Sigmoid colon (tissue), 7 donors: Measurements from ENCODE around the gene CFL2. TPM values are rescaled to one million over a fixed set of nuclear protein-coding genes. Genes with fewer than 3 reads are reported as not detected.

Experiments used
- DNase-seq: peaks from one replicate; pipeline ENCODE4 v3.0.0-alpha.2; 2019
- H3K27ac ChIP-seq, 4 donors: fragments of 200-600 bp; sonication (generic); one replicate each; pipeline ENCODE4 v1.5.1; 2016 to 2019; ENCODE audit warnings: mild to moderate bottlenecking in 1 of 4
- H3K27me3 ChIP-seq, 3 donors: fragments of 200-600 bp; sonication (generic); one replicate each; pipeline ENCODE4 v1.5.1; 2019; ENCODE audit warnings: mild to moderate bottlenecking in 1 of 3
- H3K36me3 ChIP-seq, 4 donors: fragments of 200-600 bp; sonication (generic); one replicate each; pipeline ENCODE4 v1.5.1; 2016 to 2019
- H3K4me1 ChIP-seq, 4 donors: fragments of 200-600 bp; sonication (generic); one replicate each; pipeline ENCODE4 v1.5.1; 2017 to 2019
- H3K4me3 ChIP-seq, 4 donors: fragments of 200-600 bp; sonication (generic); one replicate each; pipeline ENCODE4 v1.5.1; 2017 to 2019; ENCODE audit warnings: mild to moderate bottlenecking in 2 of 4, moderate library complexity in 1 of 4
- H3K9me3 ChIP-seq, 4 donors: fragments of 200-600 bp in 3 of 4; sonication (generic) in 3 of 4; one replicate each; pipeline versions ENCODE4 v1.5.1 to v1.6.1; 2013 to 2019
- CTCF ChIP-seq, 4 experiments: fragments of 450-650 bp in 3 of 4; fragments of 200-600 bp in 1 of 4; IDR thresholded peaks; one replicate each; pipeline ENCODE4 v1.5.1; 2016 to 2019; ENCODE audit warnings: antibody characterized with exemption in 4 of 4, mild to moderate bottlenecking in 3 of 4, moderate library complexity in 2 of 4
- EP300 ChIP-seq, 4 donors: sonication (generic); formaldehyde crosslinking; IDR thresholded peaks; one replicate each; pipeline ENCODE4 v1.6.1; 2017; ENCODE audit warnings: antibody characterized with exemption in 4 of 4
- POLR2A ChIP-seq, 2 donors: fragments of 450-650 bp; IDR thresholded peaks; one replicate each; pipeline ENCODE4 v1.6.1; 2016; ENCODE audit warnings: antibody characterized with exemption in 2 of 2, mild to moderate bottlenecking in 2 of 2, moderate library complexity in 2 of 2
- POLR2AphosphoS5 ChIP-seq, 4 donors: sonication (generic); formaldehyde crosslinking; IDR thresholded peaks; one replicate each; pipeline ENCODE4 v1.6.1; 2017; ENCODE audit warnings: antibody characterized with exemption in 4 of 4
- WGBS, 2 donors: extraction: QIAGEN DNeasy Blood & Tissue Kit; methylation state at CpG; one replicate each; pipeline ENCODE4 v1.1.7; 2013; 5-methylcytosine and 5-hydroxymethylcytosine counted together
- intact Hi-C: fragments of 100-400 bp; cut with DNase I; formaldehyde crosslinking; loops from one replicate; pipeline ENCODE4 v1.15.1; 2023
- polyA plus RNA-seq, 3 donors: library from polyadenylated mRNA; stranded (reverse); fragments of 200-250 nt; gene quantifications; one replicate each; pipeline ENCODE4 v1.2.3, GENCODE V29; 2013
- total RNA-seq, 4 donors: library from RNA; depleted of rRNA; stranded (reverse); fragments of >200 nt; gene quantifications; one replicate each; pipeline ENCODE4 v1.1.0, GENCODE V29; 2016
- donor health status: healthy with polysubstance abuse.
- donor health status: Bipolar disorder and iron deficiency.
- donor health status: healthy.

The CFL2 gene
- total and polyA plus RNA-seq, 7 donors = 6.0 to 380 (median 251) TPM

DNA sequence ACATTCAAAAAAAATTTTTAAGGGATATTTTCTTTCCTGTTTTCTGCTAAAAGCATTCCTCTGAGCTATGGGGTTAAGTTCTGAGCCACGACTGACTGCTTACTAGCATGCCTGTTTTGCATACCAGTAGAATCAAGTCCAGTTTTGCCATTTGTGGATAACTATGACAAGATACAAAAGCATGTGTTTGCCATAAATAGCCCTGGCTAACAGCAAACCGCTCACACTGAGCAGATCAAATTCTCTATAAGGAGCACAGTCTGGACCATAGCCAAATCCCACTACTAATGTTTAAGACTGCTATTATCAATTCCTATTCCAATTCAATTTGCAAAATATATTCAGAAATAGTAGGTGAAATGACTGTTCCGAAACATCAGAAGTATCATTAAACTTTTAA lies 3.2 kb downstream of the CFL2 start:
- TF ChIP-seq POLR2A (IDR thresholded peaks at IDR 0.05) = no peak
- TF ChIP-seq CTCF (IDR thresholded peaks at IDR 0.05) = no peak
- TF ChIP-seq EP300 (IDR thresholded peaks at IDR 0.05) = peak in 2 of 4 donors; percentile 46 to 67
- peak in 3 of 4 donors; percentile 62 to 76 (median 75) for TF ChIP-seq POLR2AphosphoS5 (IDR thresholded peaks at IDR 0.05)
- Histone ChIP-seq H3K9me3 (no peaks in the 10 kb centered on the region), H3K4me3 (peak overlapping the region in 3 of 4 donors; percentile 8 to 96 (median 94)), H3K4me1 (peaks cover 0 to 70% (median 55%) of the 10 kb centered on the region in 4 donors), H3K36me3 (peaks cover 0 to 13% (median 3%) of the 10 kb centered on the region in 4 donors), H3K27me3 (no peaks in the 10 kb centered on the region), H3K27ac (peak overlapping the region; percentile 93 to 100 (median 99))
- WGBS, 2 donors = 75 to 82% methylated on average over 3 of the region's 3 CpGs
- intact Hi-C loops = loop anchor here (5.0 to 10.0 kb wide), 4 partner anchors 79 to 691 kb away; partner anchors contain the start of genes FAM177A1, NFKBIA, PPP2R3C and PRORP
- no peak for DNase-seq

- DNase-seq = no peak
- no peaks in the 10 kb centered on the region for H3K27me3 ChIP-seq
- H3K27ac ChIP-seq = peak overlapping the region; percentile 93 to 100 (median 99)
- H3K4me1 ChIP-seq = peaks cover 0 to 69% (median 55%) of the 10 kb centered on the region in 4 donors
- no peaks in the 10 kb centered on the region for H3K9me3 ChIP-seq
- peaks cover 0 to 13% (median 3%) of the 10 kb centered on the region in 4 donors for H3K36me3 ChIP-seq
- intact Hi-C loops = loop anchor here (5.0 to 10.0 kb wide), 4 partner anchors 78 to 692 kb away; partner anchors contain the start of genes FAM177A1, NFKBIA, PPP2R3C and PRORP
- WGBS, 2 donors = 60 to 76% methylated on average over 2 of the region's 2 CpGs
- TF ChIP-seq CTCF (IDR thresholded peaks at IDR 0.05) (no peak), POLR2A (IDR thresholded peaks at IDR 0.05) (no peak), EP300 (IDR thresholded peaks at IDR 0.05) (no peak), POLR2AphosphoS5 (IDR thresholded peaks at IDR 0.05) (no peak)
- H3K4me3 ChIP-seq = peak overlapping the region in 3 of 4 donors; percentile 8 to 96 (median 94)
Measured at GRCh38 chr14:34710744-34711143, 3.6 kb downstream of the CFL2 start.

GRCh38 chr14:34710006-34710405 lies 4.4 kb downstream of the CFL2 start:
- Histone ChIP-seq H3K36me3 (peaks cover 0 to 13% (median 3%) of the 10 kb centered on the region in 4 donors), H3K27me3 (no peaks in the 10 kb centered on the region), H3K4me3 (peak overlapping the region in 2 of 4 donors; percentile 94 to 96), H3K27ac (peak overlapping the region; percentile 93 to 100 (median 99)), H3K9me3 (no peaks in the 10 kb centered on the region), H3K4me1 (peaks cover 0 to 64% (median 54%) of the 10 kb centered on the region in 4 donors)
- DNase-seq = no peak
- WGBS, 2 donors = 68 to 86% methylated on average over 1 of the region's 1 CpG
- intact Hi-C loops = loop anchor here (5.0 to 10.0 kb wide), 4 partner anchors 78 to 692 kb away; partner anchors contain the start of genes FAM177A1, NFKBIA, PPP2R3C and PRORP
- no peak for TF ChIP-seq POLR2AphosphoS5 (IDR thresholded peaks at IDR 0.05)
- TF ChIP-seq CTCF (IDR thresholded peaks at IDR 0.05) = no peak
- no peak for TF ChIP-seq POLR2A (IDR thresholded peaks at IDR 0.05)
- no peak for TF ChIP-seq EP300 (IDR thresholded peaks at IDR 0.05)

GRCh38 chr14:34707722-34708121 lies 6.7 kb downstream of the CFL2 start:
- no peaks in the 10 kb centered on the region for H3K9me3 ChIP-seq
- H3K27ac ChIP-seq = peak overlapping the region; percentile 56 to 99 (median 96)
- TF ChIP-seq EP300 (IDR thresholded peaks at IDR 0.05) (no peak), CTCF (IDR thresholded peaks at IDR 0.05) (no peak), POLR2AphosphoS5 (IDR thresholded peaks at IDR 0.05) (no peak), POLR2A (IDR thresholded peaks at IDR 0.05) (no peak)
- intact Hi-C loops = no loop called here
- H3K27me3 ChIP-seq = no peaks in the 10 kb centered on the region
- no peak overlapping the region for H3K4me3 ChIP-seq
- peaks cover 0 to 7% (median 3%) of the 10 kb centered on the region in 4 donors for H3K36me3 ChIP-seq
- WGBS, 2 donors = 45 to 71% methylated on average over 3 of the region's 3 CpGs
- H3K4me1 ChIP-seq = peaks cover 0 to 56% (median 45%) of the 10 kb centered on the region in 4 donors
- DNase-seq = no peak
